Right ventricle myocardium inferior (tissue), 1 donor: ENCODE results near the gene FANCD2. TPM values are rescaled to one million over a fixed set of nuclear protein-coding genes. Genes with fewer than 3 reads are reported as not detected.

Experiments
- ATAC-seq: fragments of 200-7000 bp; cut with Tn5 transposase; one replicate; pipeline ENCODE4 v1.9.1; 2020; ENCODE audit warnings: mild to moderate bottlenecking, moderate library complexity
- DNase-seq: peaks from one replicate; pipeline ENCODE4 v3.0.0; 2021; ENCODE audit errors: missing footprints
- intact Hi-C: fragments of 100-400 bp; cut with DNase I; formaldehyde crosslinking; loops from one replicate; pipeline ENCODE4 v1.11.0; 2022
- total RNA-seq: library from RNA; stranded (reverse); fragmentation: NEBNext Ultra II Directional; extraction: Animal tissue kit (Norgen Biotek cat#: 25700); gene quantifications from one replicate; pipeline ENCODE4 v1.2.1, GENCODE V29; 2021
- donor health status: DM: no; HTN: yes; CAD: no; lungs with severe emphysema.

Gene FANCD2
- total RNA-seq, 1 donor from 2014 or later = 1.0 TPM

DNA sequence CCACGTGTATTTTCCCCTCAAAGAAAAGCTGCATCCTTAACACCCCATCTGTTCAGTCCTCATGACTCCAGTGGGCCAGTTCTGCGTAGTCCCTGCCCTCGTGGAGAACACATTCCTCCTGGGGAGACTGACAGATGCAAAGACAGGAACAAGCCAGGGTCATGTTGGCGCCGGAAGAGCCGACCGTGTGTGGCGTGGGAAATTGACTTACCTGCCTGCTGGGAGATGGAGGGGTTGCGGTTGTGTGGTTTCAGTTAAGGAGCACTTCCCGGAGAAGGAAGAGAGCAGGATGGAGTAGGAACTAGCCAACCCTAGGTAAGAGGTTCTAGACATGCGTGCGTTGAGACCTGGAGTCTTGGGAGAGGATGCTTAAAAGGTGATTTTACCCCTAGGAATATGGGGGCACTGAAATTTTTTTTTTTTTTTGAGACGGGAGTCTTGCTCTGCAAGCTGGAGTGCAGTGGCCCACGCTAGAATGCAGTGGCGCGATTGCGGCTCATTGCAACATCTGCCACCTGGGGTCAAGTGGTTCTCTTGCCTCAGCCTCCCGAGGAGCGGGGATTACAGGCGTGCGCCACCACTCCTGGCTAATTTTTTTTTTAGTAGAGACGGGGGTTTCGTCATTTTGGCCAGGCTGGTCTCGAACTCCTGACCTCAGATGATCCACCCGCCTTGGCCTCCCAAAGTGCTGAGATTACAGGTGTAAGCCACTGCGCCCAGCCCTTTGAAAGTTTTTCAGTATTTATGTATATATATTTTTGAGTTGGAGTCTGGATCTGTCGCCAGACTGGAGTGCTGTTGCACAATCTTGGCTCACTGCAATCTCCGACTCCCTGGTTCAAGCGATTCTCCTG is 116.7 kb downstream of the FANCD2 start:
- intact Hi-C loops = no loop called here
- ATAC-seq = no peak
- DNase-seq = no peak

- intact Hi-C loops = no loop called here
- no peak for ATAC-seq
- no peak for DNase-seq
These were observed 119.4 kb downstream of the FANCD2 start for GRCh38 chr3:10145685-10146084.

DNA sequence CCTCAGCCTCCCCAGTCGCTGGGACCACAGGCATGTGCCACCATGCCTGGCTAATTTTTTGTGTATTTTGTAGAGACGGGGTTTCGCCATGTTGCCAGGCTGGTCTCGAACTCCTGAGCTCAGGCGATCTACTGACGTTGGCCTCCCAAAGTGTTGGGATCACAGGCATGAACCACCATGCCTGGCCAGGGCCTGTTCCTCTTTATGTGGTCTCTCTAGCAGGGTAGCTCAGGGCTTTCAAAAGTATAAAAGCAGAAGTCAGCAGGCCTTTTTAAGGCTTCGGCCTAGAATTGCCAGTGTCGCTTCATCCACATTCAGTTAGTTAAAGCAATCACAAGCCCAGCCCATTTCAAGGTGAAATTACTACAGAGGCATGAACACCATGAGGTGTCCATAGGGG is 123.0 kb downstream of the FANCD2 start:
- ATAC-seq (peak; percentile 31), DNase-seq (no peak)
- intact Hi-C loops = no loop called here

- no peak for ATAC-seq
- intact Hi-C loops = no loop called here
- no peak for DNase-seq
These were observed 124.8 kb downstream of the FANCD2 start for GRCh38 chr3:10150987-10151386.

Other genes starting within 250 kb of the FANCD2 start
- 48.4 TPM for gene TADA3, start 234.0 kb upstream of the FANCD2 start, total RNA-seq
- gene ARPC4, start 233.4 kb upstream of the FANCD2 start, total RNA-seq = 70.8 TPM
- gene TTLL3, start 216.2 kb upstream of the FANCD2 start, total RNA-seq = 10.6 TPM
- gene RPUSD3, start 182.4 kb upstream of the FANCD2 start, total RNA-seq = 40.7 TPM
- 6.7 TPM for gene CIDEC, start 146.2 kb upstream of the FANCD2 start, total RNA-seq
- 19.1 TPM for gene JAGN1, start 135.8 kb upstream of the FANCD2 start, total RNA-seq
- 0.78 TPM for gene IL17RE, start 123.6 kb upstream of the FANCD2 start, total RNA-seq
- gene IL17RC, start 109.3 kb upstream of the FANCD2 start, total RNA-seq = 33.7 TPM
- 67.5 TPM for gene CRELD1, start 92.6 kb upstream of the FANCD2 start, total RNA-seq
- gene PRRT3, start 74.0 kb upstream of the FANCD2 start, total RNA-seq = 0.57 TPM
- gene EMC3, start 39.6 kb upstream of the FANCD2 start, total RNA-seq = 108 TPM
- not detected for gene FANCD2OS, start 81.8 kb downstream of the FANCD2 start, total RNA-seq
- 98.2 TPM for gene BRK1, start 89.2 kb downstream of the FANCD2 start, total RNA-seq
- gene VHL, start 115.3 kb downstream of the FANCD2 start, total RNA-seq = 13.1 TPM
- 2.0 TPM for gene IRAK2, start 138.5 kb downstream of the FANCD2 start, total RNA-seq
- 15.1 TPM for gene TATDN2, start 222.0 kb downstream of the FANCD2 start, total RNA-seq